ENCODE measurements around the gene TRAP1.

GRCh38 chr16:3734758-3735221 is 17.5 kb upstream of the TRAP1 start:
- TF ChIP-seq FOXA1 (IDR thresholded peaks at IDR 0.05) (no peak), SUZ12 (IDR thresholded peaks at IDR 0.05) (no peak), SP1 (IDR thresholded peaks at IDR 0.05) (no peak), BHLHE40 (IDR thresholded peaks at IDR 0.05; ENCODE audit: borderline replicate concordance) (no peak), TARDBP (IDR thresholded peaks at IDR 0.05) (no peak), FOXK2 (IDR thresholded peaks at IDR 0.05) (no peak), L3MBTL2 (conservative IDR thresholded peaks at IDR 0.05) (no peak), ZNF384 (IDR thresholded peaks at IDR 0.05) (no peak), NFRKB (IDR thresholded peaks at IDR 0.05) (no peak), PKNOX1 (IDR thresholded peaks at IDR 0.05) (no peak), CTBP1 (IDR thresholded peaks at IDR 0.05; ENCODE audit: borderline replicate concordance) (no peak), ELF4 (IDR thresholded peaks at IDR 0.05) (no peak), ARNT (IDR thresholded peaks at IDR 0.05) (no peak)
